Measurements from ENCODE around the gene CLRN3.

CLRN3 gene

GRCh38 chr10:127834221-127834620 is 58.5 kb downstream of the CLRN3 start:
- DNase-seq, result no peak

GRCh38 chr10:127833804-127834203 is 58.9 kb downstream of the CLRN3 start:
- no peak for DNase-seq

- DNase-seq, result no peak
Observed at GRCh38 chr10:127832501-127832900, 60.2 kb downstream of the CLRN3 start.

GRCh38 chr10:127830414-127830813 is 62.3 kb downstream of the CLRN3 start:
- no peak for DNase-seq
